Esophagus squamous epithelium (tissue), 4 donors: ENCODE data around the gene PHOX2A.

Experiments
- CTCF ChIP-seq, 6 experiments: fragments of 450-650 bp in 4 of 6; fragments of 200-600 bp in 2 of 6; sonication (generic) in 2 of 6; IDR thresholded peaks; one replicate each; pipeline ENCODE4 v1.5.1; 2016 to 2019; ENCODE audit warnings: antibody characterized with exemption in 6 of 6, mild to moderate bottlenecking in 4 of 6, moderate library complexity in 4 of 6
- POLR2A ChIP-seq, 4 donors: fragments of 450-650 bp; IDR thresholded peaks; one replicate each; pipeline ENCODE4 v1.6.1; 2017; ENCODE audit warnings: antibody characterized with exemption in 4 of 4, mild to moderate bottlenecking in 4 of 4, moderate library complexity in 3 of 4

- TF ChIP-seq CTCF (IDR thresholded peaks at IDR 0.05) (no peak), POLR2A (IDR thresholded peaks at IDR 0.05) (peak in 1 of 4 donors; percentile 22)
These were observed 19.2 kb downstream of the PHOX2A start, which contains the start of gene INPPL1 for GRCh38 chr11:72224564-72225410.
